Neural cell (in vitro differentiated cells): ENCODE results near the gene ABHD2. TPM values are rescaled to one million over a fixed set of nuclear protein-coding genes. Genes with fewer than 3 reads are reported as not detected.

ENCODE experiments used
- H2AFZ ChIP-seq: fragments of 200-600, 300-800 bp; sonication (generic), shearing (Covaris generic); 2 replicates; pipeline ENCODE4 v1.6.0; 2014; ENCODE audit warnings: low read depth, mild to moderate bottlenecking, antibody characterized with exemption, low read length, moderate library complexity
- H3F3A ChIP-seq: fragments of 200-600 bp; shearing (Covaris generic); 2 replicates; pipeline ENCODE4 v1.6.1; 2016; ENCODE audit warnings: mild to moderate bottlenecking, moderate library complexity, mixed read lengths, antibody characterized with exemption, low read length; ENCODE audit not compliant: insufficient read depth, poor library complexity, severe bottlenecking
- H3K27ac ChIP-seq: fragments of 200-600, 300-800 bp; sonication (generic), shearing (Covaris generic); 2 replicates; pipeline ENCODE4 v1.5.1; 2014; ENCODE audit warnings: mild to moderate bottlenecking, low read length, moderate library complexity
- H3K27me3 ChIP-seq: fragments of 300-800, 200-600 bp; sonication (generic), shearing (Covaris generic); 2 replicates; pipeline ENCODE4 v1.6.0; 2014; ENCODE audit warnings: mild to moderate bottlenecking, low read depth, low read length, moderate library complexity; ENCODE audit not compliant: insufficient read depth
- H3K36me3 ChIP-seq: fragments of 300-800, 200-600 bp; sonication (generic), shearing (Covaris generic); 2 replicates; pipeline ENCODE4 v1.5.1; 2014; ENCODE audit warnings: mild to moderate bottlenecking, antibody characterized with exemption, low read length, moderate library complexity; ENCODE audit not compliant: insufficient read depth
- H3K4me2 ChIP-seq: fragments of 300-800, 200-600 bp; sonication (generic), shearing (Covaris generic); 2 replicates; pipeline ENCODE4 v1.6.0; 2014; ENCODE audit warnings: mild to moderate bottlenecking, low read length
- H3K4me3 ChIP-seq: fragments of 300-800, 200-600 bp; sonication (generic), shearing (Covaris generic); 2 replicates; pipeline ENCODE4 v1.5.1; 2014; ENCODE audit warnings: mild to moderate bottlenecking, low read length, moderate library complexity
- H3K79me2 ChIP-seq: fragments of 200-600 bp; shearing (Covaris generic); replicated peaks from 2 replicates; pipeline ENCODE4 v1.6.0; 2014; ENCODE audit warnings: mild to moderate bottlenecking, low read length, moderate library complexity; ENCODE audit not compliant: insufficient read depth
- H3K9ac ChIP-seq: fragments of 300-800, 200-600 bp; sonication (generic), shearing (Covaris generic); 2 replicates; pipeline ENCODE4 v1.6.1; 2016; ENCODE audit warnings: mild to moderate bottlenecking, low read length, mixed read lengths
- H3K9me2 ChIP-seq: fragments of 200-600 bp; shearing (Covaris generic); 2 replicates; pipeline ENCODE4 v1.6.1; 2016; ENCODE audit warnings: mild to moderate bottlenecking, low read length, mixed read lengths; ENCODE audit not compliant: insufficient read depth
- H3K9me3 ChIP-seq: fragments of 200-600, 300-800 bp; sonication (generic), shearing (Covaris generic); 2 replicates; pipeline ENCODE4 v1.6.1; 2016; ENCODE audit warnings: mild to moderate bottlenecking, mixed run types, low read length, moderate library complexity, mixed read lengths
- H4K20me1 ChIP-seq: fragments of 200-600 bp; shearing (Covaris generic); 2 replicates; pipeline ENCODE4 v1.6.1; 2016; ENCODE audit warnings: mild to moderate bottlenecking, mixed run types; ENCODE audit not compliant: insufficient read depth
- EP300 ChIP-seq: fragments of 450-650 bp; conservative IDR thresholded peaks from 2 replicates; pipeline ENCODE4 v1.6.1; 2014; ENCODE audit warnings: antibody characterized with exemption, mild to moderate bottlenecking, moderate library complexity; ENCODE audit not compliant: poor library complexity, severe bottlenecking
- EZH2 ChIP-seq: fragments of 200-600, 300-800 bp; shearing (Covaris generic), sonication (generic); IDR thresholded peaks from 2 replicates; pipeline ENCODE4 v1.6.1; 2014; ENCODE audit warnings: antibody characterized with exemption, low read length, borderline replicate concordance, mild to moderate bottlenecking; ENCODE audit not compliant: insufficient read depth, poor library complexity, severe bottlenecking
- MXI1 ChIP-seq: fragments of 450-650 bp; conservative IDR thresholded peaks from 2 replicates; pipeline ENCODE4 v1.6.1; 2014; ENCODE audit warnings: antibody characterized with exemption, mild to moderate bottlenecking; ENCODE audit not compliant: poor library complexity, severe bottlenecking
- POLR2AphosphoS5 ChIP-seq: IDR thresholded peaks from 2 replicates; pipeline ENCODE4 v1.6.1; 2012
- RAD21 ChIP-seq: fragments of 450-650 bp; conservative IDR thresholded peaks from 2 replicates; pipeline ENCODE4 v1.6.1; 2014; ENCODE audit warnings: antibody characterized with exemption, mild to moderate bottlenecking, moderate library complexity
- REST ChIP-seq: IDR thresholded peaks from 2 replicates; pipeline ENCODE4 v1.6.1; 2012; ENCODE audit warnings: borderline replicate concordance
- TAF1 ChIP-seq: IDR thresholded peaks from 2 replicates; pipeline ENCODE4 v1.6.1; 2012; ENCODE audit warnings: low read depth
- polyA plus RNA-seq: library from polyadenylated mRNA; depleted of rRNA; stranded (reverse); fragments of >200 nt; gene quantifications from 2 replicates; pipeline ENCODE4 v1.2.3, GENCODE V29; 2014
- TF ChIP-seq, protein P1 (sequence below): fragments of 450-650 bp; IDR thresholded peaks from 2 replicates; pipeline ENCODE4 v1.5.1; 2014; ENCODE audit warnings: antibody characterized with exemption, mild to moderate bottlenecking, moderate library complexity; ENCODE audit not compliant: poor library complexity, severe bottlenecking

ABHD2 gene
- polyA plus RNA-seq, 1 donor from 2014 or later = 19.0 TPM

DNA sequence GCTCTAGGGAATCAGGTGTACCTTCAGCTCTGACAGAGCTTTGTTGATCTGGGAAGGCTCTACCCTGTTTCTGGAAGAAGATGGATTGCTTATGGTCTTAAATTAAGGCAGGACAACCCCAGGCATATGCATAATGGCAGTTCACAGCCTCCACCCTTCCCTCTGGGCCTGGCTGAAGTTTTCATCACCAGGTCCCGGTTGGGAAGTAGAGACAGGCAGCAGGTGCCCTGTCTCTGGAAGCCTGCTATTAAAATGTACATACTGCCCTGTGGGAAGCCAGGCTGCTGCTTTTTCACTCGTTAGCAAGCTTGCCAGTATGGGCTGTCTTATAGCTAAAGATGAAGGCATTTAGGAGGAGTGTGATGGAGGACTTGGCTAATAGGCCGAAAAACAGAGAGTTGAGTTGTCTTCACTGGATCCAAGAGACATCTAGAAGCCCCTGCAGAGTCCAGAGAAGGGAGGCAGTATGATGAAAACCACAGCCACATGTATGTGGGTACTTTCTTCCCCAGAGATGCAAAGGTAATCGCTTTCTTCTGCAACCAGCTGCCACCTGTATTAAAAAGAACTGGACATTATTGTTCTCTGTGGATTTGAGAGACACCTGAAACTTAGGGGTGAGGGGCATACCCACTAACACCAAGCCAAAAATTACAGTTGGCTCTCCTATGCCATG, 34.4 kb downstream of the ABHD2 start:
- H3K4me2 ChIP-seq = no peak overlapping the region
- H3F3A ChIP-seq = no peaks in the 10 kb centered on the region
- H3K27ac ChIP-seq = no peak overlapping the region
- no peak for TF ChIP-seq EP300
- TF ChIP-seq MXI1 = no peak
- H3K9ac ChIP-seq = no peak overlapping the region
- peaks cover 6% of the 10 kb centered on the region for H3K36me3 ChIP-seq
- H3K9me2 ChIP-seq = no peaks in the 10 kb centered on the region
- no peaks in the 10 kb centered on the region for H3K79me2 ChIP-seq
- H3K27me3 ChIP-seq = no peaks in the 10 kb centered on the region
- no peaks in the 10 kb centered on the region for H3K9me3 ChIP-seq
- no peaks in the 10 kb centered on the region for H4K20me1 ChIP-seq
- H2AFZ ChIP-seq = no peak overlapping the region
- H3K4me3 ChIP-seq = no peak overlapping the region

- no peaks in the 10 kb centered on the region for H3K9me3 ChIP-seq
- H3K9me2 ChIP-seq = no peaks in the 10 kb centered on the region
- TF ChIP-seq REST = no peak
- no peak for TF ChIP-seq MXI1
- no peak for TF ChIP-seq RAD21
- TF ChIP-seq TAF1 = no peak
- TF ChIP-seq, protein P1, sequence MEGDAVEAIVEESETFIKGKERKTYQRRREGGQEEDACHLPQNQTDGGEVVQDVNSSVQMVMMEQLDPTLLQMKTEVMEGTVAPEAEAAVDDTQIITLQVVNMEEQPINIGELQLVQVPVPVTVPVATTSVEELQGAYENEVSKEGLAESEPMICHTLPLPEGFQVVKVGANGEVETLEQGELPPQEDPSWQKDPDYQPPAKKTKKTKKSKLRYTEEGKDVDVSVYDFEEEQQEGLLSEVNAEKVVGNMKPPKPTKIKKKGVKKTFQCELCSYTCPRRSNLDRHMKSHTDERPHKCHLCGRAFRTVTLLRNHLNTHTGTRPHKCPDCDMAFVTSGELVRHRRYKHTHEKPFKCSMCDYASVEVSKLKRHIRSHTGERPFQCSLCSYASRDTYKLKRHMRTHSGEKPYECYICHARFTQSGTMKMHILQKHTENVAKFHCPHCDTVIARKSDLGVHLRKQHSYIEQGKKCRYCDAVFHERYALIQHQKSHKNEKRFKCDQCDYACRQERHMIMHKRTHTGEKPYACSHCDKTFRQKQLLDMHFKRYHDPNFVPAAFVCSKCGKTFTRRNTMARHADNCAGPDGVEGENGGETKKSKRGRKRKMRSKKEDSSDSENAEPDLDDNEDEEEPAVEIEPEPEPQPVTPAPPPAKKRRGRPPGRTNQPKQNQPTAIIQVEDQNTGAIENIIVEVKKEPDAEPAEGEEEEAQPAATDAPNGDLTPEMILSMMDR = no peak
- H3K27me3 ChIP-seq = no peaks in the 10 kb centered on the region
- H3K4me2 ChIP-seq = no peak overlapping the region
- no peaks in the 10 kb centered on the region for H3F3A ChIP-seq
- H2AFZ ChIP-seq = no peak overlapping the region
- no peak overlapping the region for H3K27ac ChIP-seq
- no peaks in the 10 kb centered on the region for H3K79me2 ChIP-seq
- H3K4me3 ChIP-seq = no peak overlapping the region
- H4K20me1 ChIP-seq = no peaks in the 10 kb centered on the region
- H3K36me3 ChIP-seq = peaks cover 4% of the 10 kb centered on the region
- no peak overlapping the region for H3K9ac ChIP-seq
These were observed 34.9 kb downstream of the ABHD2 start for GRCh38 chr15:89123181-89123525.

- Histone ChIP-seq H3K36me3 (peaks cover 3% of the 10 kb centered on the region), H3K9me2 (no peaks in the 10 kb centered on the region), H3K27me3 (no peaks in the 10 kb centered on the region), H4K20me1 (no peaks in the 10 kb centered on the region), H2AFZ (no peak overlapping the region), H3K4me2 (no peak overlapping the region), H3F3A (no peaks in the 10 kb centered on the region), H3K9me3 (no peaks in the 10 kb centered on the region), H3K27ac (no peak overlapping the region), H3K79me2 (no peaks in the 10 kb centered on the region), H3K9ac (no peak overlapping the region), H3K4me3 (no peak overlapping the region)
- TF ChIP-seq POLR2AphosphoS5 (no peak), MXI1 (no peak), EZH2 (no peak), EP300 (no peak), REST (no peak), RAD21 (no peak)
These were observed 37.0 kb downstream of the ABHD2 start for GRCh38 chr15:89125088-89125826.
